Left ventricle myocardium inferior (tissue), 1 donor: Measurements from ENCODE around the gene HOPX. TPM values are rescaled to one million over a fixed set of nuclear protein-coding genes. Genes with fewer than 3 reads are reported as not detected.
A peak's percentile ranks its signal among the peaks of the same experiment; 100 is the strongest.
"Not testable (repeated sequence)": the region's sequence is repeated elsewhere in the genome, so short reads cannot be mapped to it uniquely, and the experiment has no call there.

ENCODE experiments used
- DNase-seq: peaks from one replicate; pipeline ENCODE4 v3.0.0-alpha.2; 2020
- H3K27ac ChIP-seq: fragments of 200-600 bp; replicated peaks from 2 replicates; pipeline ENCODE4 v1.8.0; 2021
- H3K27me3 ChIP-seq: fragments of 200-600 bp; 2 replicates; pipeline ENCODE4 v1.8.0; 2021; ENCODE audit warnings: low read depth
- H3K36me3 ChIP-seq: fragments of 200-600 bp; 2 replicates; pipeline ENCODE4 v1.8.0; 2021
- H3K4me1 ChIP-seq: fragments of 200-600 bp; 2 replicates; pipeline ENCODE4 v1.8.0; 2021
- H3K4me3 ChIP-seq: fragments of 200-600 bp; 2 replicates; pipeline ENCODE4 v1.8.0; 2021; ENCODE audit warnings: mild to moderate bottlenecking, moderate library complexity
- H3K9me3 ChIP-seq: fragments of 200-600 bp; replicated peaks from 2 replicates; pipeline ENCODE4 v1.8.0; 2021
- intact Hi-C: fragments of 100-400 bp; cut with micrococcal nuclease; formaldehyde crosslinking; loops from one replicate; pipeline ENCODE4 v1.11.0; 2022
- long read RNA-seq: library from polyadenylated mRNA; unstranded; transcript quantifications from one replicate; pipeline ENCODE4 v2.0.0, GENCODE V29; 2021
- total RNA-seq: library from RNA; stranded (reverse); fragmentation: NEBNext Ultra II Directional; extraction: Animal tissue kit (Norgen Biotek cat#: 25700); gene quantifications from one replicate; pipeline ENCODE4 v1.2.1, GENCODE V29; 2021
- TF ChIP-seq, protein P1 (sequence below): fragments of 200-600 bp; IDR thresholded peaks from 2 replicates; pipeline ENCODE4 v1.8.0; 2021; ENCODE audit warnings: antibody characterized with exemption, mild to moderate bottlenecking, borderline replicate concordance
- donor health status: DM: no; HTN: yes; CAD: no; lungs with severe emphysema.

The HOPX gene, protein sequence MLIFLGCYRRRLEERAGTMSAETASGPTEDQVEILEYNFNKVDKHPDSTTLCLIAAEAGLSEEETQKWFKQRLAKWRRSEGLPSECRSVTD
- 21.3 TPM for total RNA-seq
- long read RNA-seq, partial matches to known transcripts: 0 of 8 reads
- long read RNA-seq, other reads (novel, unspliced or antisense): 3 of 8 reads

DNA sequence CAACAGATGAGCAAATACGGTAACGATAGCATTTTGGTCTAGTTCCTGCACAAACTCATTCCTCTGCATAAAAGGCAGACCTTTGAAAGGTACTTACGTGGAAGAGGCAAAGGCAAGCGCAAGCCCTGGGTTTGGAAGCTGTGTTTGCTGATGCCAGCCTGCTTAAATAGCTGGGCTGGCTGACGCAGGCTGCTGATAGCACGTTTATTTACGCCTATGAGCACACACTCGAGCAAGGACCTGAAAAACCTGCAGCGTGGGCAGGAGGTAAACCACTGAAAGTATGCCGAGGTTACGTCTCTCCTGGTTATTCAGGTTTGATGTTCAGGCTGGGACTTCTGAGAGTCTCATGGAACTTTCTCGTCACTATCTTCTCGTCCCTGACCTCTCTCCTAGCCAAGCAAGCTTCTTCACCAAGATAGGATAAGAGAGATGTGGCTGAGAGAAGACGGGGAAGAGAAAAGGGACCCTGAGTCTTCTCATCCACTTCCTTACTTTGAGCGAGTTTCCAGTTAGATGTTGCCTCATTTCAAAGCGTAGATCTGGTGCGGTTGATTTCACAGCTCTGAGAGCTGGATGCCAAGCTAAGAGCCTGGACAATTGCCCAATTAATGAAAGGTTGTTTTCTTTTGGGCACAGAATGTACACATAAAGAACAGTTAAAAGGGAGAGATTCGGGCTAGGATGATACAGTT lies at the start of gene HOPX:
Gene HOPX (minus strand): TSS at position 139 of the 695 bp plus-strand sequence. CDS start 23,480 bp downstream, outside the sequence.
- peaks cover 33% of the 10 kb centered on the region for H3K4me1 ChIP-seq
- peak within 1 kb of the TSS; percentile 48 for H3K4me3 ChIP-seq
- H3K27ac ChIP-seq: peak within 1 kb of the TSS; percentile 50
- TF ChIP-seq, protein P1, sequence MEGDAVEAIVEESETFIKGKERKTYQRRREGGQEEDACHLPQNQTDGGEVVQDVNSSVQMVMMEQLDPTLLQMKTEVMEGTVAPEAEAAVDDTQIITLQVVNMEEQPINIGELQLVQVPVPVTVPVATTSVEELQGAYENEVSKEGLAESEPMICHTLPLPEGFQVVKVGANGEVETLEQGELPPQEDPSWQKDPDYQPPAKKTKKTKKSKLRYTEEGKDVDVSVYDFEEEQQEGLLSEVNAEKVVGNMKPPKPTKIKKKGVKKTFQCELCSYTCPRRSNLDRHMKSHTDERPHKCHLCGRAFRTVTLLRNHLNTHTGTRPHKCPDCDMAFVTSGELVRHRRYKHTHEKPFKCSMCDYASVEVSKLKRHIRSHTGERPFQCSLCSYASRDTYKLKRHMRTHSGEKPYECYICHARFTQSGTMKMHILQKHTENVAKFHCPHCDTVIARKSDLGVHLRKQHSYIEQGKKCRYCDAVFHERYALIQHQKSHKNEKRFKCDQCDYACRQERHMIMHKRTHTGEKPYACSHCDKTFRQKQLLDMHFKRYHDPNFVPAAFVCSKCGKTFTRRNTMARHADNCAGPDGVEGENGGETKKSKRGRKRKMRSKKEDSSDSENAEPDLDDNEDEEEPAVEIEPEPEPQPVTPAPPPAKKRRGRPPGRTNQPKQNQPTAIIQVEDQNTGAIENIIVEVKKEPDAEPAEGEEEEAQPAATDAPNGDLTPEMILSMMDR: no peak
- intact Hi-C loops: no loop called here
- peak; percentile 19 for DNase-seq
- no peaks in the 10 kb centered on the region for H3K36me3 ChIP-seq
- H3K27me3 ChIP-seq: no peaks in the 10 kb centered on the region
- H3K9me3 ChIP-seq: no peaks in the 10 kb centered on the region

DNA sequence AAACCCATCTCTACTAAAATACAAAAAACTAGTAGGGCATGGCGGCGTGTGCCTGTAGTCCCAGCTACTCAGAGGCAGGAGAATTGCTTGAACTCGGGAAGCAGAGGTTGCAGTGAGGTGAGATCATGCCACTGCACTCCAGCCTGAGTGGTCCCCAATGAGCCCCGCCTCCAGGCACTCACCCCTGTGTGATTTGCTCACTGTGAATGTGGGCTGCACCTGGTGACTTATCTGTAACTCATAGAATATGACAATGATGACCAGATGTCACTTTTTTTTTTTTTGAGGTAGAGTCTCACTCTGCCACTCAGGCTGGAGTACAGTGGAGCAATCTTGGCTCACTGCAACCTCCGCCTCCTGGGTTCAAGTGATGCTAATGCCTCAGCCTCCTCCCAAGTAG lies 49.0 kb upstream of the HOPX start:
- H3K36me3 ChIP-seq: no peaks in the 10 kb centered on the region
- H3K27me3 ChIP-seq: no peaks in the 10 kb centered on the region
- H3K9me3 ChIP-seq: no peaks in the 10 kb centered on the region
- intact Hi-C loops: no loop called here
- H3K4me1 ChIP-seq: peaks cover 16% of the 10 kb centered on the region
- no peak for DNase-seq
- TF ChIP-seq, protein P1: no peak
- H3K27ac ChIP-seq: no peak overlapping the region
- H3K4me3 ChIP-seq: no peak overlapping the region

DNA sequence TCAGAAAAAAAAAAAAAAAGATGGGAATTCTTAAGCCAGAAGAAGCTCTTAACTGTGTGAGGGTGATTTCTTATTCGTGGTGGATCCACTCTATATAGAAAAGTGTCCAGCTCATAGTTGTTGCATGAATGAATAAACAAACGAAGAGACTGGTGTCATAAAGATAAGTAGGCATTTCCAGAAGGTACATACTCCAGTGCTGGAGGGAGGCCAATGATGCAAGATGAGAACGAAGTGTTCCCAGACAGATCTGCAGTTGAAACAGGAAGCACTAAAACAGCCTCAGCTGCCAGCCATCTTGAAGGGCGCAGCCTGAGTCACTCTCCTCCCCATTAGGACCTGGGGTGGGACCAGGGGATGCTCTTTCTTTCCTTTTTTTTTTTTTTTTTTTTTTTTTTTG lies 47.4 kb upstream of the HOPX start:
- H3K36me3 ChIP-seq: no peaks in the 10 kb centered on the region
- intact Hi-C loops: no loop called here
- H3K27ac ChIP-seq: peak overlapping the region; percentile 31
- H3K9me3 ChIP-seq: no peaks in the 10 kb centered on the region
- DNase-seq: peak; percentile 42
- H3K4me3 ChIP-seq: no peak overlapping the region
- H3K27me3 ChIP-seq: no peaks in the 10 kb centered on the region
- TF ChIP-seq, protein P1: no peak
- peaks cover 16% of the 10 kb centered on the region for H3K4me1 ChIP-seq

DNA sequence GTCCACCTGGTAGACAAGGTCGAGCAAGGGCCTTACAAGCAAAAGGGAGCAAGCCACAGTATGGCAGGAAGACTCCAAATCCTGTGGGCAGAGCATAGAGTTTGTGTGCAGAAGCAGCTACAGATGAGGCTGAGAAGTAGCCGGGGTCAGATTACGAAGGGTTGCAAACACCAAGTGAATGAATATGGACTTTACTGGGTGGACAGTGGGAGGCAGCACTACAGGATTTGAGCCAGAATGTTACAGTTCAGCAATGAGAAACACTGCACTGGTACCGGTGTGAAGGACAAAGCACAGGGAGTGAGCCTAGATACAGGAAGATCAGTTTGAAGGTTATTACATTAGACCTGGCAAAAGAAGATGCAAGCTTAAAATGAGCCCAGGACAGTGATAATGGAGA lies 46.1 kb upstream of the HOPX start:
- DNase-seq: no peak
- no peak overlapping the region for H3K4me3 ChIP-seq
- TF ChIP-seq, protein P1: no peak
- H3K27ac ChIP-seq: no peak overlapping the region
- peaks cover 16% of the 10 kb centered on the region for H3K4me1 ChIP-seq
- H3K27me3 ChIP-seq: no peaks in the 10 kb centered on the region
- intact Hi-C loops: no loop called here
- H3K9me3 ChIP-seq: no peaks in the 10 kb centered on the region
- no peaks in the 10 kb centered on the region for H3K36me3 ChIP-seq

DNA sequence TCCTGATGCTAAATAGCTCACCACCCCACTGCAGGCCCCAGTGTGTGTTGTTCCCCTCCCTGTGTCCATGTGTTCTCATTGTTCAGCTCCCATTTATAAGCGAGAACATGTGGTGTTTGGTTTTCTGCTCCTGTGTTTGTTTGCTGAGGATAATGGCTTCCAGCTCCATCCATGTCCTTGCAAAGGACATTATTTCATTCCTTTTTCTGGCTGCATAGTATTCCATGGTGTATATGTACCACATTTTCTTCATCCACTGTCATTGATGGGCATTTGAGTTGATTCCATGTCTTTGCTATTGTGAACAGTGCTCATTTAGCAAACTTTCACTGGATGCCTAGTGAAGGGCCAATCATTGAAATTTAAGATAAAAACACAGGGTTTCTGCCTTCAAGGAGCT lies 45.5 kb upstream of the HOPX start:
- H3K27ac ChIP-seq, H3K4me3 ChIP-seq, H3K36me3 ChIP-seq, H3K9me3 ChIP-seq, DNase-seq, intact Hi-C loops, H3K27me3 ChIP-seq: not testable (repeated sequence)
- H3K4me1 ChIP-seq: peaks cover 16% of the 10 kb centered on the region

DNA sequence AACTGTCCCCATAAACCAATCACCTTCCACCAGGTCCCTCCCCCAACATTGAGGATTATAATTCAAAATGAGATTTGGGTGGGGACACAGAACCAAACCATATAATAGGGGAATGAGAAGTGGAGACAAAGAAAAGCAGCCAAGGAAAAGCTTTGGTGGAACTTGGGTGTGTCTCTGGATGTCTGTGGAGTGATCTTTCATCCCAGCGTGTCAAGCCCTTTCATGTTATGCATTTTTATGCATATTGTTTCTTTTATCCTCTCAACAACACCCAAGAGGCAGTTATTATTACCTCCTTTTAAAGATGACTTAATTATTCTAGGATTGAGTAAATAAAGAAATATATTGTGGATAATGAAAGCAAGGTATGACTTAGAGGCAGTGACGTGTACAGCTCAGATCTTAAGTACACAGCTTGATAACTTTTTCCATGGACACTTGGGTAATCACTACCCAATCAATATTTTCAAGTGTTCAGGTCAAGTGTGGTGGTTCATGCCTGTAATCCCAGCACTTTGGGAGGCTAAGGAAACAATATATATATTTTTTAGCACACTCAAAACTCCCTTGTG lies 42.6 kb upstream of the HOPX start:
- TF ChIP-seq, protein P1: no peak
- intact Hi-C loops: no loop called here

More for the DNA sequence above, 42.6 kb upstream of the HOPX start:
- Histone ChIP-seq H3K27me3 (no peaks in the 10 kb centered on the region), H3K9me3 (no peaks in the 10 kb centered on the region), H3K27ac (no peak overlapping the region), H3K36me3 (no peaks in the 10 kb centered on the region), H3K4me1 (peaks cover 4% of the 10 kb centered on the region), H3K4me3 (no peak overlapping the region)
- no peak for DNase-seq
